Activated T-helper 2 cell treated with anti-CD3 and anti-CD28 coated beads, Interferon-gamma antibody, Interleukin-2, Interleukin-4, amounts not matched to agents 10 μg/mL and 5 μg/mL and 100 μg/mL, durations not matched to agents 14 hours and 24 hours and 36 hours (primary cell): Measurements from ENCODE around the gene FAM114A2. TPM values are rescaled to one million over a fixed set of nuclear protein-coding genes. Genes with fewer than 3 reads are reported as not detected.

ENCODE experiments used
- DNase-seq: peaks from one replicate; pipeline ENCODE4 v3.0.0; 2021; ENCODE audit warnings: low spot score
- H3K27ac Mint-ChIP-seq: one replicate; pipeline ENCODE4 v1.8.0; 2021; ENCODE audit warnings: mixed read lengths
- H3K27me3 Mint-ChIP-seq: one replicate; pipeline ENCODE4 v1.8.0; 2021; ENCODE audit warnings: low read depth, mixed read lengths
- H3K36me3 Mint-ChIP-seq: one replicate; pipeline ENCODE4 v1.8.0; 2021; ENCODE audit warnings: low read depth, mixed read lengths
- H3K4me1 Mint-ChIP-seq: one replicate; pipeline ENCODE4 v1.8.0; 2021; ENCODE audit warnings: low read depth, mixed read lengths
- H3K4me3 Mint-ChIP-seq: one replicate; pipeline ENCODE4 v1.8.0; 2021; ENCODE audit warnings: low read depth, mild to moderate bottlenecking, moderate library complexity, mixed read lengths
- H3K9me3 Mint-ChIP-seq: one replicate; pipeline ENCODE4 v1.8.0; 2021; ENCODE audit warnings: mixed read lengths
- intact Hi-C: fragments of 100-400 bp; cut with micrococcal nuclease; formaldehyde crosslinking; loops from one replicate; pipeline ENCODE4 v1.15.1; 2023
- total RNA-seq: library from RNA; stranded (reverse); gene quantifications from 2 replicates; pipeline ENCODE4 v1.2.3, GENCODE V29; 2022

FAM114A2 gene
- total RNA-seq, 1 donor from 2014 or later, result 31.2 TPM

GRCh38 chr5:153970496-153970895, 68.2 kb downstream of the FAM114A2 start:
- Mint-ChIP-seq H3K9me3 (no peaks in the 10 kb centered on the region), H3K27me3 (peaks cover 8% of the 10 kb centered on the region), H3K4me3 (no peak overlapping the region), H3K36me3 (no peaks in the 10 kb centered on the region), H3K4me1 (peaks cover 3% of the 10 kb centered on the region), H3K27ac (no peak overlapping the region)
- DNase-seq, result no peak
- intact Hi-C loops, result no loop called here

GRCh38 chr5:153969563-153969895, 69.2 kb downstream of the FAM114A2 start:
- H3K27ac Mint-ChIP-seq, result no peak overlapping the region
- DNase-seq, result no peak
- no peaks in the 10 kb centered on the region for H3K9me3 Mint-ChIP-seq
- peaks cover 8% of the 10 kb centered on the region for H3K27me3 Mint-ChIP-seq
- H3K36me3 Mint-ChIP-seq, result no peaks in the 10 kb centered on the region
- peaks cover 3% of the 10 kb centered on the region for H3K4me1 Mint-ChIP-seq
- intact Hi-C loops, result no loop called here
- no peak overlapping the region for H3K4me3 Mint-ChIP-seq

GRCh38 chr5:153968761-153969562, 69.7 kb downstream of the FAM114A2 start:
- Mint-ChIP-seq H3K4me1 (peaks cover 3% of the 10 kb centered on the region), H3K9me3 (no peaks in the 10 kb centered on the region), H3K36me3 (no peaks in the 10 kb centered on the region), H3K27me3 (peaks cover 8% of the 10 kb centered on the region), H3K4me3 (no peak overlapping the region), H3K27ac (no peak overlapping the region)
- no peak for DNase-seq
- intact Hi-C loops, result no loop called here

- H3K4me1 Mint-ChIP-seq, result peaks cover 6% of the 10 kb centered on the region
- H3K36me3 Mint-ChIP-seq, result no peaks in the 10 kb centered on the region
- H3K9me3 Mint-ChIP-seq, result no peaks in the 10 kb centered on the region
- H3K27ac Mint-ChIP-seq, result no peak overlapping the region
- peaks cover 6% of the 10 kb centered on the region for H3K27me3 Mint-ChIP-seq
- no peak overlapping the region for H3K4me3 Mint-ChIP-seq
- no peak for DNase-seq
- intact Hi-C loops, result loop anchor here (1.0 kb wide), 1 partner anchor 1433 kb away; no protein-coding TSS in a partner anchor
Observed at GRCh38 chr5:153964880-153965645, 73.6 kb downstream of the FAM114A2 start.

GRCh38 chr5:153964191-153964879, 74.4 kb downstream of the FAM114A2 start:
- Mint-ChIP-seq H3K4me1 (peaks cover 6% of the 10 kb centered on the region), H3K4me3 (no peak overlapping the region), H3K36me3 (no peaks in the 10 kb centered on the region), H3K27me3 (peaks cover 6% of the 10 kb centered on the region), H3K27ac (no peak overlapping the region), H3K9me3 (no peaks in the 10 kb centered on the region)
- intact Hi-C loops, result no loop called here
- DNase-seq, result no peak

- intact Hi-C loops, result no loop called here
- Mint-ChIP-seq H3K4me3 (no peak overlapping the region), H3K27ac (no peak overlapping the region), H3K9me3 (no peaks in the 10 kb centered on the region), H3K27me3 (peaks cover 2% of the 10 kb centered on the region), H3K36me3 (no peaks in the 10 kb centered on the region), H3K4me1 (peaks cover 6% of the 10 kb centered on the region)
- no peak for DNase-seq
Observed at GRCh38 chr5:153960269-153961215, 78.2 kb downstream of the FAM114A2 start.

- Mint-ChIP-seq H3K36me3 (no peaks in the 10 kb centered on the region), H3K27ac (no peak overlapping the region), H3K9me3 (no peaks in the 10 kb centered on the region), H3K4me1 (peaks cover 6% of the 10 kb centered on the region), H3K4me3 (no peak overlapping the region), H3K27me3 (peaks cover 2% of the 10 kb centered on the region)
- intact Hi-C loops, result no loop called here
- no peak for DNase-seq
Observed at GRCh38 chr5:153959134-153959957, 79.4 kb downstream of the FAM114A2 start.

GRCh38 chr5:153957205-153957604, 81.5 kb downstream of the FAM114A2 start:
- no peaks in the 10 kb centered on the region for H3K9me3 Mint-ChIP-seq
- H3K27me3 Mint-ChIP-seq, result peaks cover 2% of the 10 kb centered on the region
- H3K4me1 Mint-ChIP-seq, result peaks cover 6% of the 10 kb centered on the region
- H3K36me3 Mint-ChIP-seq, result no peaks in the 10 kb centered on the region
- H3K4me3 Mint-ChIP-seq, result no peak overlapping the region
- intact Hi-C loops, result no loop called here
- no peak overlapping the region for H3K27ac Mint-ChIP-seq
- no peak for DNase-seq

GRCh38 chr5:153953411-153953810, 85.3 kb downstream of the FAM114A2 start:
- Mint-ChIP-seq H3K27me3 (no peaks in the 10 kb centered on the region), H3K9me3 (no peaks in the 10 kb centered on the region), H3K36me3 (no peaks in the 10 kb centered on the region), H3K27ac (no peak overlapping the region), H3K4me3 (no peak overlapping the region), H3K4me1 (no peaks in the 10 kb centered on the region)
- no peak for DNase-seq
- intact Hi-C loops, result no loop called here

GRCh38 chr5:153952893-153953292, 85.8 kb downstream of the FAM114A2 start:
- intact Hi-C loops, result no loop called here
- no peak for DNase-seq
- Mint-ChIP-seq H3K4me1 (no peaks in the 10 kb centered on the region), H3K9me3 (no peaks in the 10 kb centered on the region), H3K27ac (no peak overlapping the region), H3K4me3 (no peak overlapping the region), H3K27me3 (no peaks in the 10 kb centered on the region), H3K36me3 (no peaks in the 10 kb centered on the region)

GRCh38 chr5:153952057-153952456, 86.7 kb downstream of the FAM114A2 start:
- Mint-ChIP-seq H3K9me3 (no peaks in the 10 kb centered on the region), H3K36me3 (no peaks in the 10 kb centered on the region), H3K27ac (no peak overlapping the region), H3K4me1 (no peaks in the 10 kb centered on the region), H3K4me3 (no peak overlapping the region), H3K27me3 (no peaks in the 10 kb centered on the region)
- DNase-seq, result no peak
- intact Hi-C loops, result no loop called here
